ENCODE results near the gene VPS26A. TPM values are rescaled to one million over a fixed set of nuclear protein-coding genes. Genes with fewer than 3 reads are reported as not detected.

The VPS26A gene
- total RNA-seq, 1 donor from 2014 or later: 51.5 TPM

DNA sequence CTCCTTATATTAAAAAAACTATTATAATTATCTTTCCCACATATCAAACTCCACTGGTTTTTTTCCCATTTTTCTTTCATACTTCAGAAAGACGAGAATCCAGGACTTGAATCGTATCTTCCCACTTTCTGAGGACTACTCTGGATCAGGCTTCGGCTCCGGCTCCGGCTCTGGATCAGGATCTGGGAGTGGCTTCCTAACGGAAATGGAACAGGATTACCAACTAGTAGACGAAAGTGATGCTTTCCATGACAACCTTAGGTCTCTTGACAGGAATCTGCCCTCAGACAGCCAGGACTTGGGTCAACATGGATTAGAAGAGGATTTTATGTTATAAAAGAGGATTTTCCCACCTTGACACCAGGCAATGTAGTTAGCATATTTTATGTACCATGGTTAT is 20.2 kb upstream of the VPS26A start:
- no peaks in the 10 kb centered on the region for H3K9me3 ChIP-seq
- DNase-seq (no peak), ATAC-seq (no peak)
- no peak overlapping the region for H3K4me3 ChIP-seq
- H3K4me1 ChIP-seq: peaks cover 9% of the 10 kb centered on the region
- H3K27me3 ChIP-seq: no peaks in the 10 kb centered on the region
- intact Hi-C loops (cut with DNase I): no loop called here
- TF ChIP-seq, protein P1, sequence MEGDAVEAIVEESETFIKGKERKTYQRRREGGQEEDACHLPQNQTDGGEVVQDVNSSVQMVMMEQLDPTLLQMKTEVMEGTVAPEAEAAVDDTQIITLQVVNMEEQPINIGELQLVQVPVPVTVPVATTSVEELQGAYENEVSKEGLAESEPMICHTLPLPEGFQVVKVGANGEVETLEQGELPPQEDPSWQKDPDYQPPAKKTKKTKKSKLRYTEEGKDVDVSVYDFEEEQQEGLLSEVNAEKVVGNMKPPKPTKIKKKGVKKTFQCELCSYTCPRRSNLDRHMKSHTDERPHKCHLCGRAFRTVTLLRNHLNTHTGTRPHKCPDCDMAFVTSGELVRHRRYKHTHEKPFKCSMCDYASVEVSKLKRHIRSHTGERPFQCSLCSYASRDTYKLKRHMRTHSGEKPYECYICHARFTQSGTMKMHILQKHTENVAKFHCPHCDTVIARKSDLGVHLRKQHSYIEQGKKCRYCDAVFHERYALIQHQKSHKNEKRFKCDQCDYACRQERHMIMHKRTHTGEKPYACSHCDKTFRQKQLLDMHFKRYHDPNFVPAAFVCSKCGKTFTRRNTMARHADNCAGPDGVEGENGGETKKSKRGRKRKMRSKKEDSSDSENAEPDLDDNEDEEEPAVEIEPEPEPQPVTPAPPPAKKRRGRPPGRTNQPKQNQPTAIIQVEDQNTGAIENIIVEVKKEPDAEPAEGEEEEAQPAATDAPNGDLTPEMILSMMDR (IDR thresholded peaks at IDR 0.05): no peak
- peaks cover 29% of the 10 kb centered on the region for H3K36me3 ChIP-seq
- no peak overlapping the region for H3K27ac ChIP-seq

GRCh38 chr10:69104994-69105790 is 18.8 kb upstream of the VPS26A start:
- DNase-seq (no peak), ATAC-seq (no peak)
- Histone ChIP-seq H3K27ac (no peak overlapping the region), H3K9me3 (no peaks in the 10 kb centered on the region), H3K4me3 (no peak overlapping the region), H3K27me3 (no peaks in the 10 kb centered on the region), H3K36me3 (peaks cover 19% of the 10 kb centered on the region), H3K4me1 (peaks cover 9% of the 10 kb centered on the region)
- intact Hi-C loops (cut with DNase I): no loop called here
- TF ChIP-seq, protein P1 (IDR thresholded peaks at IDR 0.05): no peak

DNA sequence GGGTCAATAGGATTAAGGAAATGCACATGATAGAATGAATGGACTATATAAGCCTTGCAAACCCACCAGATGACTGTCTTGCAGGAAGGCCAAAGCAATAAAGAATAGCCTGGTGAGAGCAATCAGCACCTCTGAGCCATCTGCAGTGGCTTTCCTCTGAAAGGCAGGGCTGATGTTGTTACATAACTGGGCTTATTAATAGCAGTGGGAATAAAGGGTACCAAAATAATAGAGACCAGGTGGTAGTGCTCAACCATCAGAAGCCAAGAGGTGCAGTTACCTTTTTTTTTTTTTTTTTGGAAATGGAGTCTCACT is 16.8 kb upstream of the VPS26A start:
- Histone ChIP-seq H3K4me3 (no peak overlapping the region), H3K36me3 (peaks cover 19% of the 10 kb centered on the region), H3K9me3 (no peaks in the 10 kb centered on the region), H3K4me1 (peaks cover 3% of the 10 kb centered on the region), H3K27ac (no peak overlapping the region), H3K27me3 (no peaks in the 10 kb centered on the region)
- intact Hi-C loops (cut with DNase I): no loop called here
- no peak for ATAC-seq
- TF ChIP-seq, protein P1 (IDR thresholded peaks at IDR 0.05): no peak
- no peak for DNase-seq

DNA sequence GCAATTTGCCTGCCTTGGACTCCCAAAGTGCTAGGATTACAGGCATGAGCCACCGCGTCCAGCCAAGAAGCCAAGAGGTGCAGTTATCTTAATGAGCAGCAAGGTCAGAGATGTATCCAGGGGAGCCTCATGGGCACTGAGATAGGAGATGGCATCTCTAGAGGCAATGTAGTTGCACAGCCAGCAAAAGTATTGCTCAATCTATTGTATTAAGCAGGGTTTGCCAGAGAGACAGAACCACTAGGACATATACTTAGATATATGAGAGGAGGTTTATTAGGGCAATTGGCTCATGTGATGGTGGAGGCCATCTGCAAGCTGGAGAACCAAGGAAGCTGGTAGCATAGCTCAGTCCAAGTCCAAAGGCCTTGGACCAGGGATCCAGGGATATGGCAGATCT is 16.3 kb upstream of the VPS26A start:
- no peak for ATAC-seq
- Histone ChIP-seq H3K9me3 (no peaks in the 10 kb centered on the region), H3K4me1 (no peaks in the 10 kb centered on the region), H3K27ac (no peak overlapping the region), H3K4me3 (no peak overlapping the region), H3K36me3 (peaks cover 19% of the 10 kb centered on the region), H3K27me3 (no peaks in the 10 kb centered on the region)
- no peak for DNase-seq
- intact Hi-C loops (cut with DNase I): no loop called here
- TF ChIP-seq, protein P1 (IDR thresholded peaks at IDR 0.05): no peak

- DNase-seq (no peak), ATAC-seq (no peak)
- intact Hi-C loops (cut with DNase I): no loop called here
- H3K36me3 ChIP-seq: no peaks in the 10 kb centered on the region
- peaks cover 8% of the 10 kb centered on the region for H3K4me1 ChIP-seq
- H3K4me3 ChIP-seq: no peak overlapping the region
- H3K27ac ChIP-seq: no peak overlapping the region
- H3K27me3 ChIP-seq: no peaks in the 10 kb centered on the region
- H3K9me3 ChIP-seq: no peaks in the 10 kb centered on the region
- TF ChIP-seq, protein P1 (IDR thresholded peaks at IDR 0.05): no peak
Observed at GRCh38 chr10:69119896-69120295, 4.1 kb upstream of the VPS26A start.
